GM18858 (cell line): ENCODE measurements around the gene RALGPS2.

ENCODE experiments used
- ATAC-seq: cut with Tn5 transposase; IDR thresholded peaks from one replicate; pipeline ENCODE4 v1.9.1; 2021; ENCODE audit not compliant: unreplicated experiment

The RALGPS2 gene

DNA sequence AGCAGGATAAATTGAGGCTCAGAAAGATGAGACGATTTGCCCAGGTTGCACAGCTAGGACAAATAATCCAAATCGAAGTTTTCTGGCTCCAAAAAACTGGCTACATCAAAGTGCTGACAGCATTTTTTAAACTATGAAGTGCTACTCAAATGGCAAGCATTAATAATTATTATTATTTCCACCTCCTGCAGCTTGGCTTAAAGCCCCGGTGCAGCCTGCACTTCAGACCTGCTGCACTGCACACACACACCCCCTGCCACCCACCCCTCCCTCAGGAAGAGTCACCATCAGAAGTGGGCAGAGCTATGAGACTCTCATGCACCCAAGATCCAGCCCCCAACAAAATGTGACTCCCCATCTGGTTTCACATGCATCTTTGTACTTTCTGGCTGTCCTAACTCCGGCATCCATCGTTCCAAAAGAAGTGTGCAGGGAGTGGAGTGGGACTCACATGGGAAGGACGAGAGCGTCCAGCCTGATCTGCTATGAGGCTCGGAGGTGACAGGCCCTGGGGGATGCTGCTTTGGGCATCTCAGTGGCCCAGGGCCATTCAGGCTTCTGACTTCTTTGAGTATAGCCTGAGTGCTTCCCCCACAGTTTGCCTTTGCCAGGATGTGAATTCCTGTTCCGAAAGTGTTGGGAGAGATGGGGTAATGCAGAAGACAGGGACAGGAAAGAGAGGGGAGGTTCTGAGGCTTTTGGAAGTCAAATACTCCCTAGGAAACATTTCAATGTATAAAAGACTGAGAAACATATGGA, 235.6 kb downstream of the RALGPS2 start:
- no peak for ATAC-seq

- no peak for ATAC-seq
Observed at GRCh38 chr1:178961331-178961730, 236.3 kb downstream of the RALGPS2 start.

- ATAC-seq = no peak
Observed at GRCh38 chr1:178961868-178962267, 236.8 kb downstream of the RALGPS2 start.

DNA sequence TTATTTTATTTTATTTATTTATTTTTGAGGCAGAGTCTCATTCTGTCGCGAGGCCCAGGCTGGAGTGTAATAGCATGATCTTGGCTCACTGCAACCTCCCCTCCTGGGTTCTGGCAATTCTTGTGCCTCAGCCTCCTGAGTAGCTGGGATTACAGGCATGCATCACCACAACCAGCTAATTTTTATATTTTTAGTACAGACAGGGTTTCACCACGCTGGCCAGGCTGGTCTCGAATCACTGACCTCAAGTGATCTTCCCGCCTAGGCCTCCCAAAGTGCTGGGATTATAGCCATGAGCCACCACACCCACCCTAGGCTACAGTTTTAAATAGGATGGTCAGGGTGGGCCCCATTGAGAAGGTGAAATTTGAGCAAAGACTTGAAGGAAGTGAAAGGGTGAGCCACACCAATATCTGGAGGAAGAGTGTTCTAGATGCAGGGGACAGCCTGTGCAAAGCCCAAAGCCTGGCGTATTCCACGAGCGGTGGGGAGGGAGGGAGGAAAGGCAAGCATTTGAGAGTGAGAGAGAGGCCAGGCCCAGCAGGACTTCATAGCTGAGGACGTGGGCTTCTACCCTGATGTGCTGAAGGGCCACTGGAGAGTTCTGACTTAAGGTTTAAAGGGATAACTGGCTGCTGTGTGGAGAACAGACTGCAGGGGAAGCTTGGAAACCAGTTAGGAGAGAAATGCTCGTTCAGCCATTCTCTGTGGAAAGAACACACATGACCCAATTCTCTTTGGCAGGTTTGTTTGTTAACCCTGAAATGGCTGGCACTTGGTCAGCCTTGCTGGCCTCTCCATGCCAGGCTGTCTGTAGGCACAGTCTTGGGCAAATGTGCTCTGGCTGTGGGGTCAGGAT, 238.0 kb downstream of the RALGPS2 start:
- ATAC-seq = no peak

- no peak for ATAC-seq
Observed at GRCh38 chr1:178964469-178965330, 239.7 kb downstream of the RALGPS2 start.

GRCh38 chr1:178966312-178966711, 241.3 kb downstream of the RALGPS2 start:
- no peak for ATAC-seq

DNA sequence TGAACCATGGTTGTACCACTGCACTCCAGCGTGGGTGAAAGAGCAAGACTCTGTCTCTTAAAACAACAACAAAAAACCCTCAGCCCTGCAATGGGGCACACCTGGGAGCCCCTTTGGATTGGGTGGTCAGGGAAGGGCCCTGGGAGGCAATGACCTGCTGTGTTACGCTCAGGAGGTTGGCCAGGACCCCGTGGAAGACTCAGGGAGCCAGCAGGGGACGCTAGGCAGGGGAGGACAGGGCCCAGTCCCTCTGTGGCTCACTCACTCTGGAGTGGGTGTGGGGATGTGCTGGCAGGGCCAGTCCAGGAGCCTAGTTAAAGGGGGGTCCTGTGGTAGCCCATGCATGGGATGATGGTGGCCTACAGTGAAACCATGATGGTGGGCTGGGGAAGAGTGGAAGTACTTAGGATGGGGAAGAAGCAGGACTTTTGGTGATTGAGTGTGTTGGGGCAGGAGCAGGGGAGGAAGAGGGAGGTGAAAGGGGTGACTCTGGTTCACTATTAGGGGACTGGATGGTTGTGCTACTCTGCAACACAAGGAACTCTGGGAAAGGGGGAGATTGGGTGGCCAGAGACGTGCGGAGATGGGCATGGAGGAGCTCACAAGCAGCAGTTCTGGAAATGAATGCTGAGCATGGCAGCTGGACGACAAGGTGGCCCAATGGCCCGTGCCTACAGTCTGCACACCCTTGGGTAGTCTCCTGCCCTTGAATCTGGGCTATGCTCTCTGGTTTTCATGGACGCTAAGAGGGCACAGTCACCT, 244.4 kb downstream of the RALGPS2 start:
- no peak for ATAC-seq

DNA sequence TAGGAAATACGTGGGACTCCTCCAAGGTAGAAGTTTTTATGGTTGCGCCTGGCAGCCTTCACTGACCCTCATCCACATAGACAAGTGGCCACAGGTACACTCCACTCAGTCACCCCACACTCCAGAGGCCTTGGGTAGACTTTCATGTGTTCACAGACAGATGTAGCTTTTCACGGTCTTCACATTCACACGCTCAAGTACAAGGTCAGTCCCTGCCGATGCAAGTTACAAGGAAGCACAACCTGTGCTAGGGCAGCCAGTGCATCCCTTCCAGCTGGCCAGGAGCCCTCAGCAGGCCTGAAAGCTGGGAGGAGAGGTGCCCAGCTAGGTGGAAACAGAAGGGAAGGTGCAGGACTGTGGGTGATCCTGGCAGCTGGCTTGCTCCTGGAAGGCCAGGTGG, 245.1 kb downstream of the RALGPS2 start:
- no peak for ATAC-seq
